OCI-LY7 (cell line): ENCODE measurements around the gene ZNF581. TPM values are rescaled to one million over a fixed set of nuclear protein-coding genes. Genes with fewer than 3 reads are reported as not detected.

Source experiments
- BruUV-seq: library from RNA; stranded (reverse); fragments of 400-500 nt; replicated peaks from 2 replicates; lab custom pipeline; 2021; lab: Mats Ljungman, UMichigan
- CTCF ChIA-PET: fragments of 300-600 bp; sonication (Branson Sonifier 250); formaldehyde crosslinking; loops from one replicate; lab custom pipeline; 2022; ENCODE audit warnings: antibody characterized with exemption; ENCODE audit not compliant: unreplicated experiment; lab: Charles Lee
- POLR2A ChIA-PET: fragments of 300-600 bp; sonication (Branson Sonifier 250); formaldehyde crosslinking; loops from one replicate; lab custom pipeline; 2022; ENCODE audit warnings: antibody characterized with exemption; lab: Charles Lee
- DNase-seq: peaks from one replicate; pipeline ENCODE4 v3.0.0-alpha.2; 2015; ENCODE audit warnings: low spot score
- H2AFZ ChIP-seq: fragments of 200-600 bp; sonication (generic), shearing (Covaris generic); 2 replicates; pipeline ENCODE4 v1.6.1; 2014; ENCODE audit warnings: mild to moderate bottlenecking, antibody characterized with exemption, low read length, moderate library complexity
- H3K27ac ChIP-seq: fragments of 200-600 bp; sonication (generic); 2 replicates; pipeline ENCODE4 v1.5.1; 2014; ENCODE audit warnings: mixed run types, low read depth, mild to moderate bottlenecking, moderate library complexity, low read length, inconsistent platforms; ENCODE audit not compliant: poor library complexity, severe bottlenecking
- H3K36me3 ChIP-seq: fragments of 200-600 bp; sonication (generic); 2 replicates; pipeline ENCODE4 v1.6.1; 2014; ENCODE audit warnings: mild to moderate bottlenecking, antibody characterized with exemption, low read length, moderate library complexity, mixed read lengths; ENCODE audit not compliant: insufficient read depth
- H3K4me1 ChIP-seq: fragments of 200-600 bp; sonication (generic); 2 replicates; pipeline ENCODE4 v1.5.1; 2014; ENCODE audit warnings: mild to moderate bottlenecking, low read length; ENCODE audit not compliant: insufficient read depth, poor library complexity, severe bottlenecking
- H3K4me2 ChIP-seq: fragments of 200-600 bp; sonication (generic); 2 replicates; pipeline ENCODE4 v1.6.1; 2014; ENCODE audit warnings: mild to moderate bottlenecking, low read length
- H3K4me3 ChIP-seq: fragments of 200-600 bp; sonication (generic); 2 replicates; pipeline ENCODE4 v1.5.1; 2014; ENCODE audit warnings: mild to moderate bottlenecking, low read depth, low read length; ENCODE audit not compliant: poor library complexity, severe bottlenecking
- H3K79me2 ChIP-seq: fragments of 200-600 bp; sonication (generic); 2 replicates; pipeline ENCODE4 v1.6.1; 2016; ENCODE audit warnings: low read depth, mild to moderate bottlenecking, low read length, moderate library complexity, mixed read lengths; ENCODE audit not compliant: insufficient read depth
- H3K9me2 ChIP-seq: fragments of 200-600 bp; sonication (generic); 2 replicates; pipeline ENCODE4 v1.6.1; 2016; ENCODE audit warnings: mild to moderate bottlenecking, low read length, mixed read lengths; ENCODE audit not compliant: insufficient read depth
- H3K9me3 ChIP-seq: fragments of 200-600 bp; sonication (generic); 2 replicates; pipeline ENCODE4 v1.6.1; 2014; ENCODE audit warnings: mild to moderate bottlenecking, mixed run types, low read length, mixed read lengths
- H4K20me1 ChIP-seq: fragments of 200-600 bp; sonication (generic); 2 replicates; pipeline ENCODE4 v1.6.1; 2014; ENCODE audit warnings: mild to moderate bottlenecking, antibody characterized with exemption, low read length, moderate library complexity, mixed read lengths; ENCODE audit not compliant: insufficient read depth
- CTCF ChIP-seq: fragments of 200-600 bp; sonication (generic); conservative IDR thresholded peaks from 2 replicates; pipeline ENCODE4 v1.5.1; 2014; ENCODE audit warnings: mild to moderate bottlenecking, antibody characterized with exemption, low read length, moderate library complexity, mixed read lengths
- EZH2phosphoT487 ChIP-seq: fragments of 200-600 bp; sonication (generic); IDR thresholded peaks from 2 replicates; pipeline ENCODE4 v1.6.1; 2018; ENCODE audit warnings: low read depth, borderline replicate concordance, mild to moderate bottlenecking, mixed run types, antibody characterized with exemption, low read length, moderate library complexity, mixed read lengths
- intact Hi-C: fragments of 100-400 bp; cut with micrococcal nuclease; formaldehyde crosslinking; loops from one replicate; pipeline ENCODE4 v1.10.0; 2022; ENCODE audit not compliant: unreplicated experiment
- total RNA-seq, 2 experiments: library from RNA; depleted of rRNA in 1 of 2; stranded (reverse); fragments of >200 nt in 1 of 2; shearing (Covaris generic) in 1 of 2; gene quantifications; 2 replicates each; pipeline ENCODE4 v1.2.3, GENCODE V29; 2014 to 2022

ZNF581 gene
- total RNA-seq, 2 experiments from 2014 or later, result 39.7 to 44.5 TPM

- no peak for TF ChIP-seq EZH2phosphoT487
- TF ChIP-seq CTCF, result no peak
- ChIA-PET CTCF (interaction anchor here (0.6 kb wide), 1 partner anchor 231 kb away, joined by 7 read pairs; no protein-coding TSS in a partner anchor), POLR2A (interaction anchor here (0.8 to 1.6 kb wide), 3 partner anchors 14 to 47 kb away, joined by 3 to 15 read pairs (median 7); partner anchors contain the start of gene ZNF784)
- intact Hi-C loops, result loop anchor here (1.0 to 2.0 kb wide), 2 partner anchors 19 to 43 kb away; partner anchors contain the start of genes ZNF579 and ZNF581
- BruUV-seq, result no TSS peak
- Histone ChIP-seq H3K4me1 (peaks cover 36% of the 10 kb centered on the region), H3K36me3 (peaks cover 19% of the 10 kb centered on the region), H3K9me2 (no peaks in the 10 kb centered on the region), H2AFZ (peak within 1 kb of the TSS; percentile 66), H4K20me1 (no peaks in the 10 kb centered on the region), H3K4me3 (peak within 1 kb of the TSS; percentile 74), H3K4me2 (peak within 1 kb of the TSS; percentile 100), H3K9me3 (no peaks in the 10 kb centered on the region), H3K27ac (peak within 1 kb of the TSS; percentile 94), H3K79me2 (no peaks in the 10 kb centered on the region)
- peak; percentile 93 for DNase-seq
Measured at GRCh38 chr19:55599842-55600661, 43.4 kb upstream of the ZNF581 start, which contains the start of gene ZNF524. Gene ZNF524, plus strand, starts transcription at chr19:55600288. Its CDS starts 1,825 bp downstream, at chr19:55602113.

- Histone ChIP-seq H3K27ac (peak overlapping the region; percentile 94), H3K9me2 (no peaks in the 10 kb centered on the region), H3K36me3 (peaks cover 13% of the 10 kb centered on the region), H3K4me2 (peak overlapping the region; percentile 100), H3K4me1 (peaks cover 36% of the 10 kb centered on the region), H3K9me3 (no peaks in the 10 kb centered on the region), H3K4me3 (peak overlapping the region; percentile 74), H3K79me2 (no peaks in the 10 kb centered on the region), H2AFZ (peak overlapping the region; percentile 48; the same call in 1 of the 2 replicates), H4K20me1 (no peaks in the 10 kb centered on the region)
- CTCF ChIA-PET, result interaction anchor here (0.6 kb wide), 1 partner anchor 231 kb away, joined by 7 read pairs; no protein-coding TSS in a partner anchor
- DNase-seq, result no peak
- POLR2A ChIA-PET, result no interaction called here
- BruUV-seq, result no TSS peak
- TF ChIP-seq CTCF (no peak), EZH2phosphoT487 (no peak)
- intact Hi-C loops, result no loop called here
Measured at GRCh38 chr19:55600662-55601028, 42.8 kb upstream of the ZNF581 start.
